Stimulated activated CD4-positive, alpha-beta T cell treated with anti-CD3 and anti-CD28 coated beads, Interleukin-15, amount 100 ng/mL, for 24 hours (primary cell): Measurements from ENCODE around the gene PRAMEF6.
"Not testable (repeated sequence)": the region's sequence is repeated elsewhere in the genome, so short reads cannot be mapped to it uniquely, and the experiment has no call there.

Experiments
- DNase-seq: peaks from one replicate; pipeline ENCODE4 v3.0.0-alpha.2; 2020

The PRAMEF6 gene

DNA sequence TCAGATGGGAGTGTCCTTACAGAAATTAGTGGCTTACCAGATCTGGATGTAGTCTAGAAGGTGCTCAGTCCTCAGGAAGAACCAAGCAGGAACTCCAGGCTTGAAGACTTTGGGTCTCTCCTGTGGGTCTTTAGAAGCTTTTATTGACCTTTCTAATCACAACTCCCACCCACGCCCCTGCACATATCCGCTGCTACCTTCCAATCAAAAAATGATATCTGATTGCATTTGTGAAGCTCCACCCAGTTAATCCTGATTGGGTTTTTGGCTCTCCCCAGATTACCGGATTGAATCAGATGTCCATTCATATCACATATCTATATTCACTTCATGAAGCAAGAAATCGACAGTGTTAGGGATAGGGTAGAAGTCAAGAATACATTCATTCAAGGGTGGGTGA is at the start of gene PRAMEF6:
PRAMEF6 (minus strand) TSS at position 101 of the 400 bp plus-strand sequence. CDS start 5,062 bp downstream, outside the sequence.
- DNase-seq = not testable (repeated sequence)

DNA sequence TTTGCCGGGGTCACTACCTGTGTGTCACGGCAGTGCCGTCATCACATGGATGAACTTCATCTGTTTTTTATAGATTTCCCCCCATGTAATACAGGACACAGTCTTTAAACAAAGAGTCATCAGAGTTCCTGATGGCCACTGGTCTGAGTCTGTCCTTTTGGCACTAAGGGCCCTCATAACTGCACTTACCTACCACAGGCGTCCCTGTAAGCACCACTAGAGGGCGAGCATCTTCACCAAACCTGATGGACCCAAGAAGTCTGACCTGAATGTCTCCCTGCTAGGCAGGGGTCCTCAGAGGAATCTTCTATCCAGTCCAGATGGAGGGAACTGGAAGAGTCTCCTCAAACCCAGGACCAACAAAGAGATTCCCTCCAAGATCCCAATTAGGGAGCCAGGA is 23.0 kb downstream of the PRAMEF6 start:
- not testable (repeated sequence) for DNase-seq

DNA sequence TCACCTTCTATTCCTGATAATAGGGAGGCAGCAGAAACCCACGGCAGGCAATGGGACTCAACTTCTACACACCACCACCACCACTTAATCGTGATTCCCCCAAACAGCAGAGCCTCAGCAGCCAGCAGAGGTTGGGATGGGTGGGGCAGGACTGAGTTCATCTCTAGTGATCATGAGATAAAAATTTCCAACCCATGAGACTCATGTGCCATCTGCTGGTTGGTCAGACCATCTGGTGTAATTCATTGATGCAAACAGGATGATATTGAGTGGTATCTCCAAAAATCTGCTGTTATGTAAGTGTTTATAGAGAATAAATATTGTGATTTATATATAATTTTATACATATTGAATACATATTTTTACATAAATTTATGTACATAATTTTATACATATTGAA is 25.6 kb downstream of the PRAMEF6 start:
- not testable (repeated sequence) for DNase-seq

DNA sequence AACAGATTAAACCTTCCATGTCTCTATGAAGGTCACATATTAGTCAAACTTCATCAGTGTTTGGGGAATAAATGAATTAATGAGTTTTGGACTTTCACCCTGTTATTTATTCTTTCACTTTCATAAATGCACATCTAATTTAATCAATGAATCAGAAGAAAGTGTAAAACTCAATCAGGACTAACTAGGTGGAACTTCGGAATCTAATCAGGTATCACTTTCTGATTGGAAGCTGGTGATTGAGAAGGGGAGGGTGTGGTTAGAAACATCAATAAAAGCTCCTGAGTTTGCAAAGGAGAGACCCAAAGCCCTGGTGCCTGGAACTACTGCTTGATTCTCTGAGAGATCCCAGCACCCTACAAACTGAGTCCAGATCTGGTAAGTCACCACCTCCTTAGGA is 31.1 kb downstream of the PRAMEF6 start, which contains the start of gene PRAMEF7:
PRAMEF7 (plus strand) TSS at position 301 of the 400 bp plus-strand sequence. CDS start 1,083 bp downstream, outside the sequence.
- not testable (repeated sequence) for DNase-seq

DNA sequence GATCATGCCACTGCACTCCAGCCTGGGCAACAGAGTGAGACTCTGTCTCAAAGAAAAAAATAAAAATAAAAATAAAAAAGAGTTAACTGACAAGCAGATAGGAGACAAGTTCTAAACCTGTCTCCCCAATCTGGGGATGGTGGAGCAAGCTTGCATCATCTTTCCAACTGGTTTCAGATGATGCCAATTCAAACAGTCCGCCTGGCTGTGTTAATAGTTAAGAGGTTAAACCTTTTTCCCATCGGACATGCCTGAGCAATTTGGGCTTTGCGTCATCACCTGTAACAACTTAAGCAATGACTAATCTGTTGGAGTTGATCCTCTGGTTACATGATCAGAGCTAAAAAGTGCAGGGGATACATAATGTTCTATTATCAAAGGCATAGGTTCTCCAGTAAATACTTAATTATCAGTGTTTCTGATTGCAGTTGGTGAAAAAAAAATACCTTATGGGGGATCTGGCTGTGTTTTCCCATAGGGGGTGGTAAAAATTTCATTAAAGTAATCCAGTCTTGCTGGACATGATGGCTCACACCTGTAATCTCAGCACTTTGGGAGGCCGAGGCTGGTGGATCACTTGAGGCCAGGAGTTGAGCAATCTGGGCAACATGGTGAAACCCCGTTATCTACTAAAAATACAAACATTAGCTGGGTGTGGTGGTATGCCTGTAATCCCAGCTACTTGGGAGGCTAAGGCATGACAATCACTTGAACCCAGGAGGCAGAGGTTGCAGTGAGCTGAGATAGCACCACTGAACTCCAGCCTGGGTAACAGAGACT is 43.4 kb downstream of the PRAMEF6 start:
- not testable (repeated sequence) for DNase-seq

DNA sequence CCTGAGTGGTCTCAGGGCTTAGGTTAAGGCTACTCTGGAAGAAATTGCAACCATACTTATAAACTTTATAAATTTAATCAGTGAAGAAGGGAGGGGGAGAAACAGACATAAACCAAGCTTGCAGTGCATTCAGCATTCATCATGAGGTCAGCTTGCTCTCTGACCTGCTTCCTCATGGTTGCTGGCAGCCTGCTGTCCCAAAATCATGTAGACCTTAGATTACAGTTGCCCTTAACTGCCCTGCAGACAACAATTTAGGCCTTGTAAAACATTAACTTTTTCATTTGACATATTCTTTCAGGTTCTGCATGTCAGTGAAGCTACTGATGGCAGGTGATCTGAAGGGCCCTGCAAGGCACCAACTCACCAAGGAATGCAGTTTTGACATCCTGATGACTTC is 48.2 kb downstream of the PRAMEF6 start:
- DNase-seq = not testable (repeated sequence)

DNA sequence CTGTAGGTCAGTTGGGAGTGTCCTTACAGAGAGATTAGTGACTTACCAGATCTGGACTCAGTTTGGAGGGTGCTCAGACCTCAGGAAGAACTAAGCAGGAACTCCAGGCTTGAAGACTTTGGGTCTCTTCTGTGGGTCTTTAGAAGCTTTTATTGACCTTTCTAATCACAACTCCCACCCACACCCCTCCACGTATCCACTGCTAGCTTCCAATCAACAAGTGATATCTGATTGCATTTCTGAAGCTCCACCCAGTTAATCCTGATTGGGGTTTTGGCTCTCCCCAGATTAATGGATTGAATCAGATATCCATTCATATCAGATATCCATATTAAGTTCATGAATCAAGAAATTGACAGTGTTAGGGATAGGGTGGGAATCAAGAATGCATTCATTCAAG is 49.2 kb downstream of the PRAMEF6 start, which contains the start of gene PRAMEF10:
PRAMEF10 (minus strand) TSS at position 101 of the 400 bp plus-strand sequence. CDS start 2,423 bp downstream, outside the sequence.
- DNase-seq = not testable (repeated sequence)
